Measurements from ENCODE around the gene SCPEP1. TPM values are rescaled to one million over a fixed set of nuclear protein-coding genes. Genes with fewer than 3 reads are reported as not detected.

The SCPEP1 gene
- total RNA-seq, 1 experiment from 2014 or later = 19.4 TPM

GRCh38 chr17:57010487-57010886 is 32.6 kb downstream of the SCPEP1 start:
- Histone ChIP-seq H3F3A (ENCODE audit: insufficient read depth, low read depth) (peaks cover under 1% of the 10 kb centered on the region; the same call in 1 of the 2 replicates), H3K9me3 (ENCODE audit: insufficient read depth, low read depth) (no peaks in the 10 kb centered on the region), H3K27ac (no peak overlapping the region), H3K9me2 (ENCODE audit: insufficient read depth) (no peaks in the 10 kb centered on the region), H3K4me1 (replicated peaks; ENCODE audit: insufficient read depth) (no peaks in the 10 kb centered on the region), H3K79me2 (ENCODE audit: low read depth) (no peaks in the 10 kb centered on the region), H4K20me1 (ENCODE audit: insufficient read depth) (no peaks in the 10 kb centered on the region), H2AFZ (no peak overlapping the region), H3K4me2 (no peak overlapping the region), H3K36me3 (ENCODE audit: low read depth) (no peaks in the 10 kb centered on the region), H3K27me3 (ENCODE audit: insufficient read depth, low read depth) (no peaks in the 10 kb centered on the region), H3K4me3 (no peak overlapping the region)
- no TSS peak for BruUV-seq (replicated peaks)
- CTCF ChIA-PET = interaction anchor here (1.2 kb wide), 1 partner anchor 74 kb away, joined by 3 read pairs; the partner anchor contains the start of gene AKAP1
- no peak for TF ChIP-seq EZH2 (IDR thresholded peaks at IDR 0.05; ENCODE audit: low read depth)
- TF ChIP-seq CTCF (conservative IDR thresholded peaks at IDR 0.05) = no peak
- POLR2A ChIA-PET (ENCODE audit: unreplicated experiment) = interaction anchor here (0.6 kb wide), 1 partner anchor 548 kb away, joined by 3 read pairs; no protein-coding TSS in a partner anchor
- DNase-seq = no peak
- intact Hi-C loops (cut with micrococcal nuclease; ENCODE audit: unreplicated experiment) = no loop called here

- Histone ChIP-seq H3K36me3 (ENCODE audit: low read depth) (no peaks in the 10 kb centered on the region), H2AFZ (no peak overlapping the region), H3K79me2 (ENCODE audit: low read depth) (no peaks in the 10 kb centered on the region), H4K20me1 (ENCODE audit: insufficient read depth) (no peaks in the 10 kb centered on the region), H3K4me1 (replicated peaks; ENCODE audit: insufficient read depth) (peaks cover 11% of the 10 kb centered on the region), H3K4me3 (no peak overlapping the region), H3K9me3 (ENCODE audit: insufficient read depth, low read depth) (no peaks in the 10 kb centered on the region), H3K4me2 (no peak overlapping the region), H3K27ac (no peak overlapping the region), H3K27me3 (ENCODE audit: insufficient read depth, low read depth) (no peaks in the 10 kb centered on the region), H3K9me2 (ENCODE audit: insufficient read depth) (no peaks in the 10 kb centered on the region), H3F3A (ENCODE audit: insufficient read depth, low read depth) (peaks cover 11% of the 10 kb centered on the region; the same call in 1 of the 2 replicates)
- TF ChIP-seq CTCF (conservative IDR thresholded peaks at IDR 0.05) (no peak), EZH2 (IDR thresholded peaks at IDR 0.05; ENCODE audit: low read depth) (no peak)
- intact Hi-C loops (cut with micrococcal nuclease; ENCODE audit: unreplicated experiment) = no loop called here
- CTCF ChIA-PET = no interaction called here
- POLR2A ChIA-PET (ENCODE audit: unreplicated experiment) = no interaction called here
- BruUV-seq (replicated peaks) = no TSS peak
- no peak for DNase-seq
Observed at GRCh38 chr17:57011491-57012015, 33.6 kb downstream of the SCPEP1 start.

GRCh38 chr17:57016071-57016763 is 38.3 kb downstream of the SCPEP1 start:
- Histone ChIP-seq H2AFZ (no peak overlapping the region), H3K9me3 (ENCODE audit: insufficient read depth, low read depth) (no peaks in the 10 kb centered on the region), H3K9me2 (ENCODE audit: insufficient read depth) (no peaks in the 10 kb centered on the region), H3K36me3 (ENCODE audit: low read depth) (no peaks in the 10 kb centered on the region), H3F3A (ENCODE audit: insufficient read depth, low read depth) (peaks cover 30% of the 10 kb centered on the region; the same call in 1 of the 2 replicates), H3K79me2 (ENCODE audit: low read depth) (no peaks in the 10 kb centered on the region), H3K27ac (peak overlapping the region; percentile 25; the same call in 1 of the 2 replicates), H3K27me3 (ENCODE audit: insufficient read depth, low read depth) (no peaks in the 10 kb centered on the region), H3K4me1 (replicated peaks; ENCODE audit: insufficient read depth) (peaks cover 38% of the 10 kb centered on the region), H3K4me2 (peak overlapping the region; percentile 67), H3K4me3 (no peak overlapping the region), H4K20me1 (ENCODE audit: insufficient read depth) (no peaks in the 10 kb centered on the region)
- BruUV-seq (replicated peaks) = no TSS peak
- intact Hi-C loops (cut with micrococcal nuclease; ENCODE audit: unreplicated experiment) = loop anchor here (1.0 to 2.0 kb wide), 3 partner anchors 39 to 70 kb away; no protein-coding TSS in a partner anchor
- CTCF ChIA-PET = no interaction called here
- no peak for TF ChIP-seq EZH2 (IDR thresholded peaks at IDR 0.05; ENCODE audit: low read depth)
- TF ChIP-seq CTCF (conservative IDR thresholded peaks at IDR 0.05) = no peak
- POLR2A ChIA-PET (ENCODE audit: unreplicated experiment) = no interaction called here
- no peak for DNase-seq

Data from PC-9 (cell line).